SK-N-MC (cell line): Measurements from ENCODE around the gene FARS2.

ENCODE experiments used
- EZH2 ChIP-seq: fragments of 200-600 bp; sonication (generic); IDR thresholded peaks from one replicate; pipeline ENCODE4 v1.6.1; 2017; ENCODE audit warnings: antibody characterized with exemption
- POLR2AphosphoS5 ChIP-seq: IDR thresholded peaks from 2 replicates; pipeline ENCODE4 v1.6.1; 2012; ENCODE audit warnings: mild to moderate bottlenecking, low read depth, low read length, borderline replicate concordance

DNA sequence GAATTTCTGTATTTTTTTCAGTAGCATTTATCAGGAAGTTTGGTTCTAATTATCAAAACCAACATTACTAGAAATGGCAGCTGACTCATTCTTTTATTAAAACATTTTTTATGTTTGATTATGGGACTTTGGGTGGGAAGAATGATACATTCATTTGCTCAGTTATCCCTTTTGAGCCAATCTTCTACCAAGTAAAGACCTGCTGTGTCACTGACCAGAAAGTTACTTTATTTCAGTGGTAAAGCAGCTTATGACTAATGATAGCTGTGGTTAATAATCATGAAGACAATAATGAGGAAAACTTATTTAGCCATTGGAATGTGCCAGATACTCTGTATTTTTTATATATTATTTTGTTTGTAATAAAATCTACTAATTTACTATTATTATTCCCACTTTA, 142.3 kb downstream of the FARS2 start:
- TF ChIP-seq POLR2AphosphoS5 (no peak), EZH2 (no peak)
